Jurkat, Clone E6-1 (cell line): ENCODE data around the gene KLKB1. TPM values are rescaled to one million over a fixed set of nuclear protein-coding genes. Genes with fewer than 3 reads are reported as not detected.
A peak's percentile ranks its signal among the peaks of the same experiment; 100 is the strongest.

Experiments
- DNase-seq: peaks from one replicate; pipeline ENCODE4 v3.0.0-alpha.2; 2011; ENCODE audit warnings: low read depth, low spot score
- H3K4me3 ChIP-seq: 2 replicates; pipeline ENCODE4 v1.5.1; 2011; ENCODE audit warnings: mild to moderate bottlenecking, low read length, control low read depth, moderate library complexity
- polyA plus RNA-seq: library from polyadenylated mRNA; unstranded; fragments of >200 nt; gene quantifications from one replicate; pipeline ENCODE4 v1.2.1, GENCODE V29; 2012; ENCODE audit warnings: missing spikeins; ENCODE audit not compliant: insufficient read length, insufficient read depth

KLKB1 gene
- polyA plus RNA-seq, result not detected

GRCh38 chr4:186227221-186227620 is at the start of gene KLKB1:
Gene KLKB1, plus strand, starts transcription at chr4:186227507. Its CDS starts 689 bp downstream, at chr4:186228196.
- no peak for DNase-seq
- H3K4me3 ChIP-seq, result no peak within 1 kb of the TSS

DNA sequence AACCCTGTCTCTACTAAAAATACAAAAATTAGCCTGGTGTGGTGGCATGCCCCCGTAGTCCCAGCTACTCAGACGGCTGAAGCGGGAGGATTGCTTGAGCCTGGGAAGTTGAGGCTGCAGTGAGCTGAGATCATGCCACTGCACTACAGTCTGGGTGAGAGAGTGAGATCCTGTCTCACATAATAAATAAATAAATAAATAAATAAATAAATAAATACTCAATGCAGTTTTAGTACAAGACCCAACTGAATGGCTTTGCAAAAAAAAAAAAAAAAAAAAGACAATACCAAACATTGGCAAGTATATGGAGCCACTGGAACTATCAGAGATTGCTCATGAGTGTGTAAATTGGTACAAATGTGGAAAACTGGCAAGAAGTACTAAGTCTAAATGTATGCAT is 39.2 kb upstream of the KLKB1 start:
- no peak for DNase-seq

DNA sequence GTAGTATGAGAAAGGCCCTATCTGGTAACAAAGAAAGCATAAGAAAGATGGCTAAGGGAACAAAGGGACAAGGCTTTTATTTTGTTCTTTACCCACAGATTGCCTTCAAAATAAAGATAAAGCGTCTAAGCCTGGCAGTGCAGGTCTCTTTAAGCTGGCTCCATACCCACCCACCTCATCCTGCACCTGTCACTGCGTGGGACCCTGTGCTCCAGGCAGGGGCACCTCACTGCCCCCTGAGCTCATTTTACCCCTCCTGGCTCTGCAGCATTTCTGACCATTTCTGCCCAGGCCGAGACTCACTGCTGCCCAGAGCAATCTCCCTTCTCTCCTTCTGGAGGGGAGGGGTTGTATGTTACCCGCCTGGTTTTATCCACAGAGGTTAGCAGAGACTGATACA is 37.7 kb upstream of the KLKB1 start:
- H3K4me3 ChIP-seq, result peak overlapping the region; percentile 86

More for the DNA sequence above, 39.2 kb upstream of the KLKB1 start:
- H3K4me3 ChIP-seq, result no peak overlapping the region

GRCh38 chr4:186190581-186191199 is 36.6 kb upstream of the KLKB1 start:
- peak; percentile 35 for DNase-seq
- peak overlapping the region; percentile 86 for H3K4me3 ChIP-seq

More for the DNA sequence above, 37.7 kb upstream of the KLKB1 start:
- no peak for DNase-seq

GRCh38 chr4:186191200-186192065 is 35.9 kb upstream of the KLKB1 start, which contains the start of gene CYP4V2:
Gene CYP4V2, plus strand, starts transcription at chr4:186191567. Its CDS starts 257 bp downstream, at chr4:186191824.
- DNase-seq, result peak; percentile 78
- H3K4me3 ChIP-seq, result peak within 1 kb of the TSS; percentile 86

GRCh38 chr4:186192066-186192612 is 35.2 kb upstream of the KLKB1 start:
- H3K4me3 ChIP-seq, result peak overlapping the region; percentile 86
- peak; percentile 45 for DNase-seq

DNA sequence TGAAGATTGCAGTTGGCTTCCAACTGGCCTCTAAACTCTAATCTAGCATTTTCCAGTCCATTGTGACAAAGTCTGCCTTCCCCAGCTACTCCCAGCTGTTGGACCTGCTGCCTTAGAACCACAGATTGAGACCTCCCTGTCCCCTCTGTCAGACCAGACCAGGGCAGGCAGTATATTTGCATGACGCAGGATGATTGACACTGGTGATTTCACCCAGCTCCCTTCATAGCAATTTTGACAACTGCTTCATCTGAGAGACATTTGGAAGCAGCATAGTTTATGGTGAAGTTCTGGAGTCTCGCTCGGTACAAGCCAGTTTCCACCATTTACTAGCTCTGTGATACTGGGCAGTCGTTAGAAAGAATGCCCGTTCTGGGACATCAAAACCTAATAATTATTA is 33.5 kb upstream of the KLKB1 start:
- H3K4me3 ChIP-seq, result no peak overlapping the region
- DNase-seq, result no peak

DNA sequence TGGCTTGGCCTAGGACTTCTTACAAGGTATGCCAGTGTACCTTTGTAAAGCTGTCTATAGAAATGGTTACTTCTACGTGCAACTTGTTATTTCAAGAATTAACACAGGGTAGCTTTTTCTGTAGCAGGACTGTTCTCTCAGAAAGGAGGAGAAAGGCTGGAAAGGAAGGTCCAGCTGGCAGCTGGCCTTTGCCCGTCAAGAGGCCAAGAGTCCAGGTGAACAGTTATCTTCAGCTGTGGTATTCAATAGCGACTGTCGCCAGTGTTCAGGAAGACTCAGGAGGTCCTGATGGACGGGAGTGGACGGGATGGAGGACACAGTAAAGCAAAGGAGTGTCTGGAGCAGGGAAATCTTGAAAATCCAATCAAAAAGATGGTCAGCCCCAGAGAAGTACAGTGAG is 31.2 kb upstream of the KLKB1 start:
- no peak for DNase-seq
- no peak overlapping the region for H3K4me3 ChIP-seq

DNA sequence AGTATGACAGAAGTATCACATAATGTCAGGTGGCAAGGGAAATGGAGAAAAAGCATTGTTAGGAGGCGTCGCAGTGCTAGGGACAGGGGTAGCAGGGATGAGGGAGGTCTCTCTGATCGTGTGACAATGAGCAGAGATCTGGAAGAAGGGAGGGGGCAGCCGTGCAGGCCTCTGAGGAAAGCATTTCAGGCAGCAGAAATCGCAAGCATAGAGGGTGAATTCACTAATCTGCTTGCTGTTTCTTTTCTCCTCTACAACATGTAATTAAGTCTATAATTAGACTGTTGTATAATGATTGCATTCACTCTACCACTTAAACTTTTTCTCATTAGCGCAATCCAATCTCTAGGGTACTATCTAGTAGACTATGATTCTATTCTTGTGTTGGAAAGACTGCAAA is 26.8 kb upstream of the KLKB1 start:
- no peak overlapping the region for H3K4me3 ChIP-seq
- no peak for DNase-seq

DNA sequence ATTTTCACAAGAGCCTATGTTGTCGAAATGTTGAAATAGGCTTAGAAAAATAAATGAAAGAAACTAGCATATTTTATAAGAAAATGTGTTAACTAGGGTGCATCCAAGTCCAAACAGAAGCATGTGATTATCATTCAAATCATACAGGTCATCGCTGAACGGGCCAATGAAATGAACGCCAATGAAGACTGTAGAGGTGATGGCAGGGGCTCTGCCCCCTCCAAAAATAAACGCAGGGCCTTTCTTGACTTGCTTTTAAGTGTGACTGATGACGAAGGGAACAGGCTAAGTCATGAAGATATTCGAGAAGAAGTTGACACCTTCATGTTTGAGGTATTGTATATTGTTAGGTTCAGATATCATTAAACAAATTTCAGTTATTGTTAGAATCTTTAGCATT is 26.3 kb upstream of the KLKB1 start:
- no peak for DNase-seq
- no peak overlapping the region for H3K4me3 ChIP-seq

GRCh38 chr4:186201535-186202230 is 25.6 kb upstream of the KLKB1 start:
- no peak overlapping the region for H3K4me3 ChIP-seq
- DNase-seq, result peak; percentile 73

GRCh38 chr4:186202490-186203140 is 24.7 kb upstream of the KLKB1 start:
- no peak overlapping the region for H3K4me3 ChIP-seq
- no peak for DNase-seq

- H3K4me3 ChIP-seq, result no peak overlapping the region
- DNase-seq, result no peak
Measured at GRCh38 chr4:186203406-186203805, 23.9 kb upstream of the KLKB1 start.

DNA sequence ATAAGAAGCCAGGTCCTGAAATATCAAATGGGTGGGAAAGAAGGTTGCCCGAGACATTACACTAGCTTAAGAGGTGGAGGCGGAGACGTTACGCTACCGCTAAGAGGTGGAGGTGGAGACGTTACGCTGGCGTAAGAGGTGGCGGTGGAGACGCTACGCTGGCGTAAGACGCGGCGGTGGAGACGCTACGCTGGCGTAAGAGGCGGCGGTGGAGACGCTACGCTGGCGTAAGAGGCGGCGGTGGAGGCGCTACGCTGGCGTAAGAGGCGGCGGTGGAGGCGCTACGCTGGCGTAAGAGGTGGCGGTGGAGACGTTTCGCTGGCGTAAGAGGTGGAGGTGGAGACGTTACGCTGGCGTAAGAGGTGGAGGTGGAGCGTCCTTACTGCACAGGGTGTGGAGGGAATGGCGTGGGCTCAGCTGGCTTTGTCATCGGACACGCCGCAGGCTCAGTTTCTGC is 23.2 kb upstream of the KLKB1 start:
- H3K4me3 ChIP-seq, result peak overlapping the region; percentile 56
- DNase-seq, result peak; percentile 77

DNA sequence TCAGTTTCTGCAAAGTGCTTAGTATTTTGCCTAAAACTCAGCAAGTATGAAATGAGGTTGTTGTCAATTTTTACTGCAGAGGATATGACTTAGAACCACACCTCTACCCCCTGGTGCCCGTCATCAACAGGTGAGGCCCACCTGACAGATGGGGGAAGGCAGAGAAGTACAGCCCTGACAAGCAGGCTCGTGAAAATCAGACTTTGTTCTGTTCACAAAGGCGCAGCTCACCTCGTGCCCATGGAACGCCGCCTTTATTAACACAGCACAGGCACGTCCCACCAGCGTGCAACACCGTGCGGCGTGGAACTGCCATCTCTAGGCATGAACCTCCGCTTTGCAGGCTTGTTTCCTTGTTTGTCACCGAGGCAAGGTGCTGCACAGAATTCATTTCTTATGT is 22.6 kb upstream of the KLKB1 start:
- H3K4me3 ChIP-seq, result peak overlapping the region; percentile 56
- DNase-seq, result no peak

GRCh38 chr4:186205156-186205555 is 22.2 kb upstream of the KLKB1 start:
- no peak for DNase-seq
- no peak overlapping the region for H3K4me3 ChIP-seq

DNA sequence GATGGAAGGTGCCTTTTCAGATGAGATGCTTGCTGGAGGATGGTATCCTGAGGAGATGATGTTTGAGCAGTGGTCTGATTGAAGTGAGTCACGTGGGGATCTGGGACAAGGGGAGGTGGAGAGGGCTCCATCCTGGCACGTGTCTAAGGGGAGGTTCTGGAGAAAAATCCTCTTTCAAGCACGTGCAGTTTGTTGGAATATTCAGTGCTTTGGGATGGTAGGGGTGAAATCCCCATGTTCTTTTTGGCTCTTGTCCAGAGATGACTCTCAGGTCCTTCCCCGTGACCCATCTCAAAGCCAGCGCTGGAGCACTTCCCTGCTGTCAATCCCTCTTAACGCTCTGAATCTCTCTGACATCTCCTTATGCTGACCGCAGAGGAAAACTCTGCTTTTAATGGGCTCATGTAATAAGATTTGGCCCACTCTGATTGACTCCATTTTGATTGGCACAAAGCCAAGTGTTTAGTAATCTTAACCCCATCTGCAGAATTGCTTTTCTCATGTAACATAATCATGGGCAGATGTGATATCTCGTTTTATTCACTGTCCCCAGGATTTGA is 10.8 kb upstream of the KLKB1 start:
- no peak overlapping the region for H3K4me3 ChIP-seq
- no peak for DNase-seq

- no peak overlapping the region for H3K4me3 ChIP-seq
- peak; percentile 12 for DNase-seq
Measured at GRCh38 chr4:186217733-186218293, 9.5 kb upstream of the KLKB1 start.
